ENCODE results near the gene DHRS2. TPM values are rescaled to one million over a fixed set of nuclear protein-coding genes. Genes with fewer than 3 reads are reported as not detected.

Gene DHRS2
- total and polyA plus RNA-seq, 2 of the 13 experiments (the other 11 are each of a cell fraction or from before 2014, with no cell fraction given), result 1,621 to 3,021 TPM

DNA sequence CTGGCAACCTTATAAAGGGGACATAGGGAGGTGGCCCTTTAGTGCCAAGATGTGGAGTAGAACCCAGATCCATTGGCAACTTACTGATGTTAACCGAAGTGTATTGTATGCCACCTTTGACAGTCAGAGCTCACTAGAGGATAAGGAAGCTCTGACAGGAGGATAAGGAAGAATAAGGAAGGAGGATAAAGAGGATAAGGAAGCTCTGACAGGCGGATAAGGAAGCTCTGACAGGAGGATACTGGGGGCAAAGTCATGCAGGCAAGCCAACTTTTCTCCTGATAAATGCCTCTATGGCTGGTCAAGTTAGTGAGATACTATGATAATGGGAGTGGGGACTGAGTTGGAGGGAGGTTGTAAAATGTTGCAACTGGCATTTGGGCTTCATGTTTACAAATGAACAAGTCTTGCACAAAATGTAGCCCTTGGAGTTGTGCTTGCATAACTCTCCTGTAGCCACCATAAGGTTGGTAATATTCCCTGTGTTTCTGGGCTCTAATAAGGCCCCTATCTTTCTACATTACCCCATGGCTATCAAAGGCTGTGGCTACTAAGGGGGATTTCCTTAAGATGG lies 17.7 kb upstream of the DHRS2 start (continued):
- TF ChIP-seq ZNF562 (CRISPR knock-in tag; IDR thresholded peaks at IDR 0.05; ENCODE audit: borderline replicate concordance) (no peak), ZC3H13 (CRISPR knock-in tag; IDR thresholded peaks at IDR 0.05) (no peak), SIN3A (IDR thresholded peaks at IDR 0.05; ENCODE audit: borderline replicate concordance, low read depth, low read length) (no peak), ZNF569 (CRISPR knock-in tag; IDR thresholded peaks at IDR 0.05; ENCODE audit: borderline replicate concordance) (no peak), MBD4 (IDR thresholded peaks at IDR 0.05; ENCODE audit: borderline replicate concordance, low read length) (no peak), ZNF572 (CRISPR knock-in tag; IDR thresholded peaks at IDR 0.05) (no peak), PRMT3 (CRISPR knock-in tag; IDR thresholded peaks at IDR 0.05; ENCODE audit: borderline replicate concordance, low read depth) (no peak), DNMT1 (CRISPR knock-in tag; IDR thresholded peaks at IDR 0.05) (no peak), SATB2 (CRISPR knock-in tag; IDR thresholded peaks at IDR 0.05) (no peak), HOXA3 (CRISPR knock-in tag; IDR thresholded peaks at IDR 0.05) (no peak), BORCS8-MEF2B (CRISPR knock-in tag; IDR thresholded peaks at IDR 0.05) (no peak), CBX1 (IDR thresholded peaks at IDR 0.05; ENCODE audit: low read depth) (no peak), ZNF891 (CRISPR knock-in tag; IDR thresholded peaks at IDR 0.05) (no peak), ZNF644 (CRISPR knock-in tag; IDR thresholded peaks at IDR 0.05; ENCODE audit: low read depth) (peak; percentile 99), THAP11 (CRISPR knock-in tag; IDR thresholded peaks at IDR 0.05) (peak; percentile 36; the same call in 1 of the 2 replicates), KAT2B (IDR thresholded peaks at IDR 0.05; ENCODE audit: borderline replicate concordance, low read depth, low read length) (no peak), BRCA1 (CRISPR knock-in tag; IDR thresholded peaks at IDR 0.05) (no peak), ZNF256 (CRISPR knock-in tag; conservative IDR thresholded peaks at IDR 0.05) (no peak), ELF3 (CRISPR knock-in tag; IDR thresholded peaks at IDR 0.05) (no peak), ZNF776 (CRISPR knock-in tag; IDR thresholded peaks at IDR 0.05) (no peak), PAF1 (CRISPR knock-in tag; IDR thresholded peaks at IDR 0.05) (no peak), ZNF251 (CRISPR knock-in tag; IDR thresholded peaks at IDR 0.05) (no peak)
- TF ChIP-seq, protein P1, sequence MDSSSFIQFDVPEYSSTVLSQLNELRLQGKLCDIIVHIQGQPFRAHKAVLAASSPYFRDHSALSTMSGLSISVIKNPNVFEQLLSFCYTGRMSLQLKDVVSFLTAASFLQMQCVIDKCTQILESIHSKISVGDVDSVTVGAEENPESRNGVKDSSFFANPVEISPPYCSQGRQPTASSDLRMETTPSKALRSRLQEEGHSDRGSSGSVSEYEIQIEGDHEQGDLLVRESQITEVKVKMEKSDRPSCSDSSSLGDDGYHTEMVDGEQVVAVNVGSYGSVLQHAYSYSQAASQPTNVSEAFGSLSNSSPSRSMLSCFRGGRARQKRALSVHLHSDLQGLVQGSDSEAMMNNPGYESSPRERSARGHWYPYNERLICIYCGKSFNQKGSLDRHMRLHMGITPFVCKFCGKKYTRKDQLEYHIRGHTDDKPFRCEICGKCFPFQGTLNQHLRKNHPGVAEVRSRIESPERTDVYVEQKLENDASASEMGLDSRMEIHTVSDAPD (CRISPR knock-in tag; IDR thresholded peaks at IDR 0.05), result no peak
- TF ChIP-seq, protein P2, sequence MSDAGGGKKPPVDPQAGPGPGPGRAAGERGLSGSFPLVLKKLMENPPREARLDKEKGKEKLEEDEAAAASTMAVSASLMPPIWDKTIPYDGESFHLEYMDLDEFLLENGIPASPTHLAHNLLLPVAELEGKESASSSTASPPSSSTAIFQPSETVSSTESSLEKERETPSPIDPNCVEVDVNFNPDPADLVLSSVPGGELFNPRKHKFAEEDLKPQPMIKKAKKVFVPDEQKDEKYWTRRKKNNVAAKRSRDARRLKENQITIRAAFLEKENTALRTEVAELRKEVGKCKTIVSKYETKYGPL (CRISPR knock-in tag; IDR thresholded peaks at IDR 0.05), result peak; percentile 95
- TF ChIP-seq, protein P3, sequence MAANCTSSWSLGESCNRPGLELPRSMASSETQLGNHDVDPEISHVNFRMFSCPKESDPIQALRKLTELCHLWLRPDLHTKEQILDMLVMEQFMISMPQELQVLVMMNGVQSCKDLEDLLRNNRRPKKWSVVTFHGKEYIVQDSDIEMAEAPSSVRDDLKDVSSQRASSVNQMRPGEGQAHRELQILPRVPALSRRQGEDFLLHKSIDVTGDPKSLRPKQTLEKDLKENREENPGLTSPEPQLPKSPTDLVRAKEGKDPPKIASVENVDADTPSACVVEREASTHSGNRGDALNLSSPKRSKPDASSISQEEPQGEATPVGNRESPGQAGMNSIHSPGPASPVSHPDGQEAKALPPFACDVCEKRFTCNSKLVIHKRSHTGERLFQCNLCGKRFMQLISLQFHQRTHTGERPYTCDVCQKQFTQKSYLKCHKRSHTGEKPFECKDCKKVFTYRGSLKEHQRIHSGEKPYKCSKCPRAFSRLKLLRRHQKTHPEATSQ (CRISPR knock-in tag; IDR thresholded peaks at IDR 0.05; ENCODE audit: borderline replicate concordance), result no peak
- TF ChIP-seq, protein P4, sequence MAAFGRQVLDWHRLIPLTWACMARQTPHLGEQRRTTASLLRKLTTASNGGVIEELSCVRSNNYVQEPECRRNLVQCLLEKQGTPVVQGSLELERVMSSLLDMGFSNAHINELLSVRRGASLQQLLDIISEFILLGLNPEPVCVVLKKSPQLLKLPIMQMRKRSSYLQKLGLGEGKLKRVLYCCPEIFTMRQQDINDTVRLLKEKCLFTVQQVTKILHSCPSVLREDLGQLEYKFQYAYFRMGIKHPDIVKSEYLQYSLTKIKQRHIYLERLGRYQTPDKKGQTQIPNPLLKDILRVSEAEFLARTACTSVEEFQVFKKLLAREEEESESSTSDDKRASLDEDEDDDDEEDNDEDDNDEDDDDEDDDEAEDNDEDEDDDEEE (CRISPR knock-in tag; IDR thresholded peaks at IDR 0.05), result no peak
- TF ChIP-seq, protein P5, sequence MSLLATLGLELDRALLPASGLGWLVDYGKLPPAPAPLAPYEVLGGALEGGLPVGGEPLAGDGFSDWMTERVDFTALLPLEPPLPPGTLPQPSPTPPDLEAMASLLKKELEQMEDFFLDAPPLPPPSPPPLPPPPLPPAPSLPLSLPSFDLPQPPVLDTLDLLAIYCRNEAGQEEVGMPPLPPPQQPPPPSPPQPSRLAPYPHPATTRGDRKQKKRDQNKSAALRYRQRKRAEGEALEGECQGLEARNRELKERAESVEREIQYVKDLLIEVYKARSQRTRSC (CRISPR knock-in tag; IDR thresholded peaks at IDR 0.05; ENCODE audit: low read depth), result no peak

Data from HepG2 (cell line).